Breast epithelium (tissue), 4 donors: Measurements from ENCODE around the gene AFF4. TPM values are rescaled to one million over a fixed set of nuclear protein-coding genes. Genes with fewer than 3 reads are reported as not detected.
"Not testable (repeated sequence)": the region's sequence is repeated elsewhere in the genome, so short reads cannot be mapped to it uniquely, and the experiment has no call there.

Experiments
- DNase-seq, 2 donors: peaks; one replicate each; pipeline ENCODE4 v3.0.0-alpha.2; 2019; ENCODE audit warnings: low spot score in 2 of 2
- H3K27ac ChIP-seq, 2 donors: fragments of 200-600 bp; sonication (generic) in 1 of 2; one replicate each; pipeline ENCODE4 v1.5.1; 2016 to 2019; ENCODE audit warnings: mild to moderate bottlenecking in 1 of 2
- H3K27me3 ChIP-seq, 2 donors: fragments of 200-600 bp; sonication (generic) in 1 of 2; one replicate each; pipeline versions ENCODE4 v1.5.1 to v1.6.0; 2017 to 2019; ENCODE audit warnings: control low read depth in 1 of 2, mild to moderate bottlenecking in 1 of 2
- H3K36me3 ChIP-seq: fragments of 200-600 bp; one replicate; pipeline ENCODE4 v1.5.1; 2019
- H3K4me1 ChIP-seq, 2 donors: fragments of 200-600 bp; sonication (generic); one replicate each; pipeline ENCODE4 v1.5.1; 2016 to 2019; ENCODE audit warnings: control low read depth in 1 of 2
- H3K4me3 ChIP-seq, 3 donors: fragments of 200-600 bp; sonication (generic); 1 replicate in 2 of 3; 2 replicates in 1 of 3; pipeline ENCODE4 v1.5.1; 2016 to 2019; ENCODE audit warnings: mild to moderate bottlenecking in 3 of 3, moderate library complexity in 2 of 3
- H3K9me3 ChIP-seq, 2 donors: fragments of 200-600 bp; sonication (generic) in 1 of 2; one replicate each; pipeline ENCODE4 v1.5.1; 2016 to 2019; ENCODE audit warnings: control low read depth in 1 of 2
- POLR2A ChIP-seq: fragments of 450-650 bp; IDR thresholded peaks from one replicate; pipeline ENCODE4 v1.6.1; 2016; ENCODE audit warnings: antibody characterized with exemption, mild to moderate bottlenecking, moderate library complexity
- POLR2AphosphoS5 ChIP-seq, 3 donors: sonication (generic); formaldehyde crosslinking; IDR thresholded peaks; one replicate each; pipeline ENCODE4 v1.6.1; 2017; ENCODE audit warnings: antibody characterized with exemption in 3 of 3
- intact Hi-C: fragments of 100-400 bp; cut with DNase I; formaldehyde crosslinking; loops from one replicate; pipeline ENCODE4 v1.15.1; 2023; ENCODE audit warnings: low total_unique reads
- total RNA-seq, 3 donors: library from RNA; depleted of rRNA; stranded (reverse); fragments of >200 nt; gene quantifications; one replicate each; pipeline ENCODE4 v1.1.0, GENCODE V29; 2016
- TF ChIP-seq, protein P1 (sequence below), 3 donors: fragments of 450-650 bp; IDR thresholded peaks; one replicate each; pipeline ENCODE4 v1.5.1; 2016 to 2017; ENCODE audit warnings: antibody characterized with exemption in 3 of 3, mild to moderate bottlenecking in 3 of 3, moderate library complexity in 3 of 3

Gene AFF4
- total RNA-seq, 3 donors from 2014 or later = 70.2 to 108 (median 75.4) TPM

DNA sequence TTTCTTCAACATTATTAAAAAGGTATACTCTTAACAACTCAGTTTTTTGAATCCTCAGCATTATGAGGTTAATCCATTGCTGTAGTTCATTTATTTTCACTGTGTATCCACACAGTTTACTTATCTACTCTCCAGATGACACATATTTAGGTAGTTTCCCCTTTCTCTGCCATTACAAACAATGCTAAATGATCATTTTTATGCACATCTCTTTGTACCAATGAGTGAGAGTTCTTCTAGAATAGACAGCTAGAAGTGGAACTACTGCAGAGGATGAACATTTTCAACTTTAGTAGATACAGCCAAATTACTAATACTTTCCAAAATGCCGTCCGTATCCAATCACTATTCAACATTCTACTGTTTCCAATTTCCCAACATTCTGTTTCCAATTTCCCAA is 11.5 kb downstream of the AFF4 start:
- no peak overlapping the region for H3K4me3 ChIP-seq
- no peaks in the 10 kb centered on the region for H3K36me3 ChIP-seq
- intact Hi-C loops = no loop called here
- no peaks in the 10 kb centered on the region for H3K9me3 ChIP-seq
- no peak for DNase-seq
- no peaks in the 10 kb centered on the region for H3K4me1 ChIP-seq
- H3K27me3 ChIP-seq = no peaks in the 10 kb centered on the region
- TF ChIP-seq POLR2AphosphoS5 (IDR thresholded peaks at IDR 0.05) (no peak), POLR2A (no peak)
- TF ChIP-seq, protein P1, sequence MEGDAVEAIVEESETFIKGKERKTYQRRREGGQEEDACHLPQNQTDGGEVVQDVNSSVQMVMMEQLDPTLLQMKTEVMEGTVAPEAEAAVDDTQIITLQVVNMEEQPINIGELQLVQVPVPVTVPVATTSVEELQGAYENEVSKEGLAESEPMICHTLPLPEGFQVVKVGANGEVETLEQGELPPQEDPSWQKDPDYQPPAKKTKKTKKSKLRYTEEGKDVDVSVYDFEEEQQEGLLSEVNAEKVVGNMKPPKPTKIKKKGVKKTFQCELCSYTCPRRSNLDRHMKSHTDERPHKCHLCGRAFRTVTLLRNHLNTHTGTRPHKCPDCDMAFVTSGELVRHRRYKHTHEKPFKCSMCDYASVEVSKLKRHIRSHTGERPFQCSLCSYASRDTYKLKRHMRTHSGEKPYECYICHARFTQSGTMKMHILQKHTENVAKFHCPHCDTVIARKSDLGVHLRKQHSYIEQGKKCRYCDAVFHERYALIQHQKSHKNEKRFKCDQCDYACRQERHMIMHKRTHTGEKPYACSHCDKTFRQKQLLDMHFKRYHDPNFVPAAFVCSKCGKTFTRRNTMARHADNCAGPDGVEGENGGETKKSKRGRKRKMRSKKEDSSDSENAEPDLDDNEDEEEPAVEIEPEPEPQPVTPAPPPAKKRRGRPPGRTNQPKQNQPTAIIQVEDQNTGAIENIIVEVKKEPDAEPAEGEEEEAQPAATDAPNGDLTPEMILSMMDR (IDR thresholded peaks at IDR 0.05) = no peak
- no peak overlapping the region for H3K27ac ChIP-seq

DNA sequence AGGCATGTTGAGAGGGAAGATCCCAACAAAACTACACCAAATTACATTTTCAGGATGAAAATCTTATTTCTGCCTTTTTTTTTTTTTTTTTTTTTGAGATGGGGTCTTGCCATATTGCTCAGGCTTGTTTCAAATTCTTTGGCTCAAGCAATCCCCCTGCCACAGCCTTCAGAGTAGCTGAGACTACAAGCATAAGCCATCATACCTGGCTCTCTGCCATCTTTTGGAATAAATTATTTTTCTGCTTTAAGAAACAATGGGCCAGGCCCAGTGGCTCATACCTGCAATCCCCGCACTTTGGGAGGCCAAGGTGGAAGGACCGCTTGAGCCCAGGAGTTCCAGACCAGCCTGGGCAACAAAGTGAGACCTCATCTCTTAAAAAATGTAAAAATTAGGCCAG is 14.3 kb downstream of the AFF4 start:
- no peaks in the 10 kb centered on the region for H3K36me3 ChIP-seq
- H3K4me1 ChIP-seq = no peaks in the 10 kb centered on the region
- H3K9me3 ChIP-seq = no peaks in the 10 kb centered on the region
- no peaks in the 10 kb centered on the region for H3K27me3 ChIP-seq
- TF ChIP-seq, protein P1 (IDR thresholded peaks at IDR 0.05) = no peak
- TF ChIP-seq POLR2AphosphoS5 (IDR thresholded peaks at IDR 0.05) (no peak), POLR2A (no peak)
- no peak overlapping the region for H3K27ac ChIP-seq
- DNase-seq = no peak
- H3K4me3 ChIP-seq = no peak overlapping the region
- intact Hi-C loops = no loop called here

DNA sequence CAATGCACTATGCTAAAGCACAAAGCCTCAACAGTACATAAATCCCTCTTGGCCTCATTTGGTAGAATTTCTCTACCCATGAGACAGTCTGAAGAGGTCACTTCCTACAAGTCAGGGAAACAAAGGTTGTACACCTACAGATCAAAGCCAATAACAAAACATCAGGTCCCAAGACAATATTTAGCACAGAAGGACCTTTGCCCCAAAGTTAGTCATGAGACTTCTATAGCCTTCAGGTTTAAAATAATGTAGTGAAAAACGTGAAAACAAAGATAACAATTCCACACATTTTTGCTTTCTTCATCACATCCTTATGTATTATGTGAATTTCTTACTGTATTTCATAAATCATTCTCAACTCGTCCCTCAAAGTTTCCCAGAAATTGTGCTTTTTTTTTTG is 15.8 kb downstream of the AFF4 start:
- Histone ChIP-seq H3K4me1 (no peaks in the 10 kb centered on the region), H3K4me3 (no peak overlapping the region), H3K27me3 (no peaks in the 10 kb centered on the region), H3K36me3 (no peaks in the 10 kb centered on the region), H3K9me3 (no peaks in the 10 kb centered on the region), H3K27ac (no peak overlapping the region)
- intact Hi-C loops = no loop called here
- no peak for DNase-seq
- TF ChIP-seq, protein P1 (IDR thresholded peaks at IDR 0.05) = no peak
- TF ChIP-seq POLR2A (no peak), POLR2AphosphoS5 (IDR thresholded peaks at IDR 0.05) (no peak)

- H3K4me1 ChIP-seq, intact Hi-C loops: not testable (repeated sequence)
Measured at GRCh38 chr5:132945315-132945714, 18.1 kb downstream of the AFF4 start.

GRCh38 chr5:132943362-132944022 is 19.9 kb downstream of the AFF4 start:
- intact Hi-C loops = no loop called here
- DNase-seq = no peak
- Histone ChIP-seq H3K4me3 (no peak overlapping the region), H3K27ac (no peak overlapping the region), H3K9me3 (no peaks in the 10 kb centered on the region), H3K4me1 (no peaks in the 10 kb centered on the region), H3K36me3 (no peaks in the 10 kb centered on the region), H3K27me3 (no peaks in the 10 kb centered on the region)
- TF ChIP-seq POLR2AphosphoS5 (IDR thresholded peaks at IDR 0.05) (no peak), POLR2A (no peak)
- TF ChIP-seq, protein P1 (IDR thresholded peaks at IDR 0.05) = no peak

More at GRCh38 chr5:132945315-132945714, 18.1 kb downstream of the AFF4 start:
- not testable (repeated sequence) for DNase-seq, H3K4me3 ChIP-seq, H3K36me3 ChIP-seq, H3K9me3 ChIP-seq, H3K27me3 ChIP-seq, H3K27ac ChIP-seq
